Right lung (tissue), 5 donors: ENCODE measurements around the gene E2F1. TPM values are rescaled to one million over a fixed set of nuclear protein-coding genes. Genes with fewer than 3 reads are reported as not detected.

Experiments
- DNase-seq, 2 donors: peaks; one replicate each; pipeline ENCODE4 v3.0.0-alpha.2; 2013
- polyA plus RNA-seq, 5 donors: library from polyadenylated mRNA; unstranded; fragments of 120-200 nt; gene quantifications; one replicate each; pipeline versions ENCODE4 v1.2.1 to v1.2.3, GENCODE V29; 2013; ENCODE audit warnings: inconsistent platforms in 1 of 5, low replicate concordance in 1 of 5; ENCODE audit not compliant: insufficient read length in 5 of 5, insufficient read depth in 1 of 5

The E2F1 gene
- polyA plus RNA-seq, 5 donors = 13.1 to 19.0 (median 14.5) TPM

DNA sequence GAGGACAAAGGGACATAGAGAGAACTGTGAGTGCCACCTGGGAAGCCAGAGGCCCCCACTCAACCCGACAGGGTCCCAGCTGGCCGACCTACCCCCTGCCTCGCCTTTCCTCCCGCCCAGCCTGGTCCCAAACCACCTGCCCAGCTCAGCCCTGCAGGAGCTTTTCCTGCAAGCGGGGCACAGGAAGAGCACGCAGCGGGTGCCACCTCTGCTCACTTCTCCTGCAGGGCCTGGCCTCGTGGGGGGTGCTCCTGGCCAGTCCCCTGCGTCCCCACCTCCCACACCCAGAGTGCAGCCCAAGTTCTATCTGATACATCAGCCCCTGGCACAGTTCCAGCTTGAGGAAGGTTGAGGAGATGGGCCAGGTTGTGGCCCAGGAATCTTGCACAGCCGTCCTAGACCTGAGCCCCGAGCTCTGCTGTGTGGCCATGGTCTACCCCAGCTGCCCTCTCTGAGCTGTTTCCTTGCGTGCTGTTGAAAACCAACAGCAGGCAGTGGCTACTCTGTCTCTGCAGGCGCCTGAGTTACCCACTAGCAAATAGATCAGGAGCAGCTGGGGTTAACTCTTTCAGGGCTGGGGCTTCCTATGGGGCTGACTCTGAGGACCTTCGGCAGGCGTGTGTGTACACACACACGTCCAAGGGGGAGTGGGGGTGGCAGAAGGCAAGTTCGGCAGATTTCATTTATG lies 13.6 kb downstream of the E2F1 start:
- DNase-seq = no peak

DNA sequence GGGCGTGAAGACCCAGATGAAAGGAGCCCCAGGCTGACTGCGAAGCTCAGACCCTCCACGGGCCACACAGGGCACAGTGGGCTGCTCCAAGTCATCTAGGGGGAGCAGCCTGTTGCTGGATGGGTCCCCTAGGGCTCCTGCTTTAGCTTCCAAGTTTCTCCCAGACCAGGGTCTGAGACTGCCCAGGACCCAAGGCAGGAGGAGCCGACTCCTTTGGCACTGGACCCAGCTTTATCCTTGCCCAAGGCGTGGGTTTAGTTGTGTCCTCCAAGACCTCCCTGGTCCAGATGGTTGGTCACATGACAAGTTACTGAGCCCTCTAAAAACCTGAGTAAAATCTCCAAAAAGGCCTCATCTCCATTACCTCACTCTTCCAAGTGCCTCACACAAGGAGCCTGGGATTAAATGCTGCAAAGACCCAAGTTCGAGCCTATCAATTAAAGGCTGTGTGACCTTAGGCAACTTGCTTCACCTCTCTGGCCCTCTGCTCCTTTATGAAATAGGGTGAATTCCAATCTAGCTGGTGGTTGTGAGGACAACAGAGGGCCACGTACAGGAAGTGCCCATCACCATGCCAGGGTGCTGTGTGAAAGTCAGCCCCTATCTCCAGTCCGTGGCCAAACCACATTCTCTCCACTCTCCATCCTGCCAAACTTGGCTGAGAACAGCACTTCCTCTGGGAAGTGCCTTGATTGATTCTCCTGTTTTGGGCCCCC lies 14.5 kb downstream of the E2F1 start:
- no peak for DNase-seq

DNA sequence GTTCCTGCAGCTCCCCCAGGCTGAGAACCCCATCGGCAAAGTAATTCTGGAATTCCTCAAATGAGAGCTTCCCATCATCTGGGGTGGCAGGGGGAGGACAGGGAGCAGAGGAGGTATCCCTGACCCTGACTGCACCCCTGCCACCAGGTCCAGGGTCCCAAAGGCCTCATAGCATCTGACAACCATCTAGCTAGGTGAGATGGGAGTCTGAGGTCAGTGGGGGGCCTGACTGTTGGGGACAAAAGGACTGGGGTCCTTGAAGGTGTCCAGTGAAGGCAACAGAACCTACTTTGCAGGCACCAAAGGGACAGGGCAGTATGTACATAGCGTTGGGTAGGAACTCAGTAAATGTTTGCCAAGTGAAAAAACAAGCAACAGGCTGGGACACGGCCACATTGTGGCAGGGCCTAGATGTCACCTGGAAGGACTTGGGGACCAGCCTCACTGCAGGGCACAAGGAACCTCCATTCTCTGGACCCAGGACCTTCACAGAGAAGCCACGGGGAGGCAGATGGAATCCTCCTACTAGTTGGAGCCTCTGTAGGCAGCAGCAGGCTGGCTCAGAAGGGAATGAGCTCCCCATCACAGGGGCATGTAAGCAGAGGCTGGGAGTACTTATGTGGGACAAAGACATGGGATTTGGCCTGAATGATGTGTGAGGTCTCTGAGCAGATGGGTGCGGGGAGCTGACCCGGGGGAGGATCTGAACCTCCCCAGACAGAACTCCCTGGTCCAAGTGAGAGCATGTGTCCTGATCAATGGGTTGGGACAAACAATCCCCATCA lies 15.3 kb downstream of the E2F1 start:
- no peak for DNase-seq

DNA sequence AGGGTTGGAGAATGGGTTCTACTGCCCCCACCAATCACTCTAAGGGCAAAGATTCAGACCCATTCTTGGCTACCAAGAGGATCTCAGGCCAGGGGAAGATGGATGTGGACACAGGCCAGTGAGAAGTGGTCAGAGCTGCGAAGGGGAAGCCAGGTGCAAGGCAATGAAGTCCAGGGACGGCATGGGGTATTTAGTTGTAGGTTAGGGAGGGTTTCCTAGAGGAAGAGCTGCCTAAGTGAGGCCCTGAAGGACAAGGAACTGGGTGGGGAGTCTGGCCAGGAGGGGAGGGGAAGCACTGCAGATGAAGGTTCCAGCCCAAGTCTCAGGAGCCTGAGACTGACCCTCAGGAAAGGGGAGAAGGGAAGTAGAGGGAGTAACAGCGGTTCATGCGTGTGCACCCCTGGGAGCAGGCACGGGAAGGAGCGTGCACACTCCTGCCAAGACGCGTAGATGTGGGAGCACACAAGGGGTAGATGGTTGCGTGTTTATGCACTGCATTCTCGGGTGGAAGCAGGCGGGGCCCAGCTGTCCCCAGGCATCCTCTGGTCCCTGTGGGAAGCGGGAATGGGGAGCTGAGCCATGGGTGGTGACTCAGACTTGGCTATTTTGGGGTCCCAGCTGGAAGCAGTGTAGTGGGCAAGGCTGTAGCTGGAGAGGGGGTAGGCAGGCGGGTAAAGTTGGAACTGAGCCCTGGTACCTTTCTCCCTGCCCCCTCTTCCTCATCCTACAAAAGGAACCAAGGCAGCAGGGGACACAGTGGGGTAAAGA lies 16.1 kb downstream of the E2F1 start:
- DNase-seq = no peak

DNA sequence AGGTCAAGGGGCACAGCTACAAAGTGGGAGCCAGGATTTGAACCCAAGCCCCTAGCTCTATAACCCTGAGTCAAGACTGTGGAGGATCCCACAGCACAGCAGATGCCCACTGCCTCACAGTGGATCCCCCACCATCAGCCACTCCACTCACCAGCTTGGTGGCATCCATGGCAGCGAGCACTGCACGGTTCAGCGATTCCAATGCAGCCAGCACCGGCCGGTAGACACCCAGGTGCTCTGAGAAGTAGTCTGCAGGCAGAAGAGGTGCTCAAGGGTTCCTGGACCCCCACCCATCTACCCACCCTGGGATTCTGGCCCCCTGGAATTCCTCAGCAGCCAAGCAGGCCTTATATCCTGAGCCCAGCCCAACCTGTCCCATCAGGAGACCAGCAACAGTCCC lies 17.0 kb downstream of the E2F1 start:
- DNase-seq = no peak

DNA sequence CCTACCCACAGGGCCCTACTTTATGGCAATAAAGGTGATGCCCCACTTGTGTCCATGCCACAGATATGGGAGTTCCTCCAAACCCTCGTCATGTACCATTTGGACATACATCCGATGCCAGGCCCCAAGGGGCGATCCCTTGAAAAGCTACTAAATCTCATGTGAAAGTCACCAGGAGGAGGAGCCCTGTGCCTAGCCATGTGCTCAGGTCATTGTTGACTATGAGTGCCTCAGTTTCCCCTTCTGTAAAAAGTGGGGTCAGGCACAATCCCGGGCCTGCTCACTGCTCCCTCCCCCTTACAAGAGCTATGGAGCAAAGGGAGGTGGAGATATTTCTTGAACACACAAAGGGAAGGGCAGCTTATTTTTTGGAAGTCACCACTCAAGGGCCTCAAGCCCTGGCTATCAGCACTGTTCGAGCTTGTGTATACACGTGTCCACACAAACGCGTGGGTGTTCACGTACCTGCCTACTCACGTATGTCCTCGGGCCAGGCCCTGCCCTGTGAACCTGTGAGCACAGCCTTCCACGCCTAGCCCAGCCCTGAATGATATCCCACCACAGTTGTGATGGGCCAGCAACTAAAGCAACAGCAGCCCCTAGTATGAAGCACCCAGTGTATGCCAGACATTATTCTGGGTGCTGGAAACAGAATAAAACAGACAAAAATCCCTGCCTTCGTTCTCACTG lies 17.6 kb downstream of the E2F1 start:
- no peak for DNase-seq

DNA sequence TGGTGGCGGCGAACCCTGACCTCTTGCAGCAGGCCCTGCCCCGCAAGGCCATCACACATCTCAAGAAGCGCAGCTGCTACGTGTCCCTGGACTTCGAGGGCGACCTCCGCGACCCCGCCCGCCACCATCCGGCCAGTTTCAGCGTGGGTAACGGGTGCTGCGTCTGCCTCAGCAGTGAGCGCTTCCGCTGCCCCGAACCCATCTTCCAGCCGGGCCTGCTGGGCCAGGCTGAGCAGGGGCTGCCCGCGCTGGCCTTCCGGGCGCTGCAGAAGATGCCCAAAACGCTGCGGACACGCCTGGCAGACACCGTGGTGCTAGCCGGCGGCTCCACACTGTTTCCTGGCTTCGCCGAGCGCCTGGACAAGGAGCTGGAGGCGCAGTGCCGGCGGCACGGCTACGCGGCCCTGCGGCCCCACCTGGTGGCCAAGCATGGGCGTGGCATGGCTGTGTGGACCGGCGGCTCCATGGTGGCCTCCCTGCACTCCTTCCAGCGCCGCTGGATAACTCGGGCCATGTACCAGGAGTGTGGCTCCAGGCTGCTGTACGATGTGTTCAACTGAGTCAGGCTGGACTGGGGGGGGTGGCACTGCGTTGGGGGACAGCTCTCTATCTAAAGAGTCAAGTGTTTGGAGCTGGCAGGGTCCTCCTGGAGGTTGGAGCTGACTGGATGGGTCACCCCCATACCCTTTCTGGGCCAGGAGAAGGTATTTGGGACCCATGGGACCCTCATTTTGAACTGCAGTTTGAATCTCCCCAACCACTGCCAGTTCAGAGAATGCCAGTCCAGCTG lies 18.3 kb downstream of the E2F1 start:
- DNase-seq = no peak

DNA sequence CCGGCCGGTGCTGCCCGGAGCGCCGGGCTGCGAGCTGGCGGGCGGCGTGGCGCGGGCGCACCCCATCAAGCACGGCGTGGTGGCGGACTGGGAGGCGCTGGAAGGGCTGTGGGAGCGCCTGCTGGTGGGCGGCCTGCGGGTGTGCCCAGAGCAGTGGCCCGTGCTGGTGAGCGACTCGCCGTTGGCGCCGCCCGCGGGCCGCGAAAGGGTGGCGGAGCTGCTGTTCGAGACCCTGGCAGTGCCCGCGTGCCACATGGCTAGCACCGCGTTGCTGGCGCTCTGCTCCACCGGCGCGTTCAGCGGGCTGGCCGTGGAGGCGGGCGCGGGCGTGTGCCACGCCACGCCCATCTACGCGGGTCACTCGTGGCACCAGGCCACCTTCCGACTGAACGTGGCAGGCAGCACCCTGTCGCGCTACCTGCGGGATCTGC lies 18.9 kb downstream of the E2F1 start:
- DNase-seq = no peak

DNA sequence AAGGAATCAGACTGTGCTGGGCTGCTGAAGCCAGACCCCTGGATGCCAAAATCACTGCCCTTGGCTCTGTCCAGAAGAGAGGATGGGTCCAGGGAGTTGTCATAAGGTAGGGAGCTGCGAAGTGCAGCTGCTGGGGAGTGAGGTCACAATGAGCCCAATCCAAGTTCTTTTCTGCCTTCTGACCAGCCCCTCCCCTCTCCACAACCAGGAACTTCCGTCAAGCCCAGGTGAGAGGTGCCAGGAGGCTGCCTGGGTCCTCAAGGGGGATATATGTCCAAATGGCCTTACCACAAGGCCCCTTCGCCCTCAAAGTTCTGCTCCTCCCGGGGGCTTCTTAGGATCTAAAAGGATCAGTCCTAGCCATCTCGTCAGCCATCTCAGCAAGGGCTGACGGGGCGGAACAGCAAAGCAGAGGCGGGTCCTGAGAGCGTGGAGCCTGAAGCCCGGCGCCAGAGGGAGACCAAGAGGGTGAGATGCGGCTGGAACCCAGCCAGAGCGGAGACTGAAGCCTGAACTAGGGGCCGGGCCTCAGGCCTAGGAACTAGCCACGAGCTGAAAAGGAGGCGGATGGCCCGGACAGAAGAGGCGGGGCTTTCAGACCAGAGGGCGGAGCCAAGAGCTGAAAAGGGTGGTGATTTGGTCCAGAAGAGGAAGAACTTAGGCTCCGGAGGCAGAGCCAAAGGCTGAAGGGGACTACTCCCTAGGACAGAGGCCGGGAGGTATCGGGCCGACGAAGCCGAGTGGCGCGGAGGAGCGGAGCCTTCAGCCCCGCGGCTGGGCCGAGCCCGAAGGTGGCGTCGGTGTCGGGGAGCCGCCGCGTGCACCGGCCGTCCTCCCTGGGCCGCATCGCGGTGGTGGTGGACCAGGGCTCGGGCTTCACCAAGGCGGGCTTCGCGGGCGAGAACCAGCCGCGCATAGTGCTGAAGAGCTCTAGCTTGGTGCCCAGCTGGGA lies 19.6 kb downstream of the E2F1 start, which contains the start of gene ACTL10:
ACTL10 (plus strand) TSS at position 651 of the 952 bp plus-strand sequence. CDS start 555 bp downstream, outside the sequence.
- peak; percentile 92 to 96 for DNase-seq

DNA sequence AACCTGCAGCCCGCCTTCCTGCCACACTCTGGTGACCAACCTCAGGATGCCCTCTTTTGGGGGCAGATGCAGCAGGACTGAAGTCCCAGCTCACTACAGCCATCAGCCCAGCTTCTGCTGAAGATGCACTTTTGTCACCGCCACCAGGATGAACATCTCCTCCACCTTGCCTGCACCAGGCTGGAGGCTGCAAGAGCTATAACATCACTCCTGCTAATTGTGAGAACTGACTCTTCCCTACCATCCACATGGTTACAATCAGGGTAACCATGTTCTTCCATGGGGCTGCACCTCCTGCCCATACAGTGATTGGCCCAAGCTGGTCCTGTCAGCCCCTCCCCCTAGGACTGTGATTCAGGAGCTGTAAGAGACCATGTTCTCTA lies 21.4 kb downstream of the E2F1 start:
- DNase-seq = no peak

DNA sequence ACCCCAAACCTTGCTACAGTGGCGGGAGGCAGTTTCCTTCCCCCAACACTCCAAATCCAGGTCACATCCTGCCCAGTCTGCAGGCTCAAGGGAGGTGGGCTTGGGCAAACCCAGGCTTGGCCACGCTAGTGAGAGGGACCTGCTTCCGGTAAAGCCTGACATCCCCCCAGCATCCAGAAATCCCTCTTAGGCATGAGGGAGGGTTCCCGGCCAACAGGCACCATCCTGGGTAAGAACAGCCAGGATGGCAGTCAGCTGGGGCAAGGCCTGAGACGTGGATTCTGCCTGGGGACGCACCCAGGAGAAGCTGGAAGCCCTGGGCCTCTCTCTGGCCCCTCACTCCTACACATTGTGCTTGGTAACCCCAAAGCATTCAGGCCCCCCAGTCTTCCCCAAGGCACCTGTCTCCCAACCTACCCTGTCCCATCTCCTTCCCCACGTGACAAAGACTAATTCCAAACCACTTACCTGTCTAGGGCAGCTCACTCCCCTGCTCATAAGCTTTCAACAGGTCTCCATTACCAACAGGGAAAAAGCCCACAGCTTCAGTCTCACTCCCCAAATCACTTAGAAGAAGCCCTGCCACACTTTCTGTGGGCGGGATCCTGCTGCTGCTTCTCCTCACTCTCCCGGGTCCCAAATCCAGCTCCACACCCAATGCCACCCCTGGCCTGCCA lies 22.0 kb downstream of the E2F1 start:
- no peak for DNase-seq

DNA sequence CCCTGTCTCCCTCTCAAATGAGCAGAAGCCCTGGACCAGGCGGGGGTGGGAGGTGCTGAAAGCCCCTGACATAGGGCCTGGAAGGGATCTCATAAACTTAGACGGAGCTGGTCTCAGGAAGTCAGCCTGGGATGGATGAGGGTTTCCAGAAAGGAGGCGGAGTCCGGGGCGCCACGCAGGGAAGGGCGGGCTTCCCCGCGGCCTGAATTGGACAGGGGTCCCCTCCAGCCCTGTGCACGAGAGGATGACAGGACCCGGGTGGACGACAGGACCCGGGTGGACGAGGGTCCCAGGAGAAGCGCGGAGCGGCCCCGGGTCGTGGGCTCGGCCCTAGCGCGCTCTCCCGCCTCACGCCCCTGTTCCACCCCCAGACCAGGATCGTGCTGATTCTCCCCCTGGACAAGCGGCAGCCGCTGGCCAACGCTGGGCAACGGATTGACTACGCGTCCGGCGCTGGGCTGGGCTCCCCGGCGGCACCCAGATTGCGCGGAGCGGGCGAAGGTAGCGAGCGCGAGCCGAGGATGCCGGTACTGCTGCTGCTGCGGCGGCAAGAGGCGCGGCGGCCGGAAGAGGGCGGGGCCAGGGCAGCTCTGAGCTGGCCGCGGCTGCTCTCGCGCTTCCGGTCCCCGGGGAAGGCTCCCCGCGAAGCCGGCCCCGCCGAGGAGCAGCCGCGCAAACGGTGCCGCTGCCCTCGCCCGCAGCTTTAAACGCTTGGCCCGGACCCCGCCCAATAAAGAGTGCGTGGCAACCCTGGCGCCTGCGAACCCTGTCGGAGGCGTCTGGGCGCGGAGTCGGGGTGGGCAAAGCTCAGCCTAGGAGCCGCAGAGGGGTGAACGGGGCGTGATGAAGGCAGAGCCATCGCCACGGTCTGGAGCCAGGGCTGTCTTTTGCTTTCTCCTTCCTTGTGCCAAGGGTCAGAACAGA lies 22.8 kb downstream of the E2F1 start:
- DNase-seq = peak; percentile 72 to 74

DNA sequence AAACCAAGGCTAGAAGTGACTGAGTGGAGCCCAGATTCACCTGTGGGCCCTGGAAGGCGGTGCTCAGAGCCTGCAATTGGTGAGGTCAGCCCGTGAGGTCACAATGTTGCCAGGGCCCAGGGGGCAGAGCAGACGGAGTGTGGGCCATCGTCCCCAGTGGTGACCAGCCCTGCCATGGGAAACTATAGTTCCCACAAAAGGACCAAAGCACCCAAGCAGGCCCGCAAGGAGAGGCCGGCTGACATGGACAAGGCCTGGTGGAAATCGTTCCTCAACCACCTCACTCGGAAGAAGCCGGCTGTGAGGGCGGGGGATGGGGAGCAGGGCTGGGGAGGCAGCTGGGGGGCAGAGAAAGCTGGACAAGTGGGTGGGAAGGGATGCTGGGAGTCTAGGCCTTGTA lies 24.0 kb downstream of the E2F1 start, which contains the start of gene C20orf144:
C20orf144 (plus strand) TSS at position 156 of the 400 bp plus-strand sequence; CDS start at position 175, 19 bp downstream.
- DNase-seq = no peak

DNA sequence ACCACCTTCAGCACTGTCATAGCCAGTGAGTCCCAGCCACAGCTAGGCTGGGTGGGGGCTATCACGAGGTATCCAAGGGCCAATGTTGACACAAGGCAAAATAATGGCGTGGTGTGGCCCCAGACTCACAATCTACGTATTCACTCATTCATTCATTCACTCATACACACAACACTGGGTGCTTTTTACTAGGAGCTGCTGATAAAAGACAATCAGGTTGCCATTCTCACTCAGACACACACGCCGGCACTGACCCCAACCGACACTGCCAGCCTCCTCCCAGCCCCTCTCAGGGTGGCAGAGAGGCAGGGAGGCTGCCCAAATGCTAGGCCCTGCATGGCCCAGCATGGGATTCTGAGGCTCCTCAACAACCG lies 25.5 kb downstream of the E2F1 start:
- DNase-seq = no peak

DNA sequence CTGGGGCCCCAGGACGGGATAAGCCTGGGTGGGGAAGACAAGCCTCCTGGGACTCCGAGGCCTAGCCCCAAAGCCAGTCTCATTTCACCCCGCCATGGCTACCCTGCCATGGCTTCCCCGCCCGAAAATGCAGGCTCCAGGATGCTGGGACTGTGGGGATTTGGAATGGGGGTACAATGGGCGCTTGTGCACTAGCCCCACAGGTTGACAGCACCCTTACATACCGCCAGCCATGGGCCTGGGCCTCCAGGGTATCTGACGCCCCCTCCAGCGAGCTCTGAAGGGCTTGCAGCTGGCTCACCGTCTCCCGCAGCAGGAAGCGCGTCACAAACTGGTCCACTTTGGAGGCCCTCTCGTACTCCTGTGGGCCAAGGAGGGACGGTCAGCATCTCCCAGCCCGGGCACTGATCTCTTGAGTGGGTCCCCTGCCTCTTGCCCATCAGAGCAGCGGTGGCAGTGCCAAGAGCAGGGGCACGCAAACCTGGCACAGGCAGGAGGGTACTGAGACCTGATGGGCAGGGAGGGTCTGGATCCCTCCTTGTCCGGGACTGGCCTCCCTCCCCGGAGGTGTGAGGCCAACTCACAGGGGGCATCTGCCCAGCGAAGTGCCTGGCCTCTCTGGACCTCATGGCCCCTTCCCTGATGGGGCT lies 26.0 kb downstream of the E2F1 start:
- no peak for DNase-seq

DNA sequence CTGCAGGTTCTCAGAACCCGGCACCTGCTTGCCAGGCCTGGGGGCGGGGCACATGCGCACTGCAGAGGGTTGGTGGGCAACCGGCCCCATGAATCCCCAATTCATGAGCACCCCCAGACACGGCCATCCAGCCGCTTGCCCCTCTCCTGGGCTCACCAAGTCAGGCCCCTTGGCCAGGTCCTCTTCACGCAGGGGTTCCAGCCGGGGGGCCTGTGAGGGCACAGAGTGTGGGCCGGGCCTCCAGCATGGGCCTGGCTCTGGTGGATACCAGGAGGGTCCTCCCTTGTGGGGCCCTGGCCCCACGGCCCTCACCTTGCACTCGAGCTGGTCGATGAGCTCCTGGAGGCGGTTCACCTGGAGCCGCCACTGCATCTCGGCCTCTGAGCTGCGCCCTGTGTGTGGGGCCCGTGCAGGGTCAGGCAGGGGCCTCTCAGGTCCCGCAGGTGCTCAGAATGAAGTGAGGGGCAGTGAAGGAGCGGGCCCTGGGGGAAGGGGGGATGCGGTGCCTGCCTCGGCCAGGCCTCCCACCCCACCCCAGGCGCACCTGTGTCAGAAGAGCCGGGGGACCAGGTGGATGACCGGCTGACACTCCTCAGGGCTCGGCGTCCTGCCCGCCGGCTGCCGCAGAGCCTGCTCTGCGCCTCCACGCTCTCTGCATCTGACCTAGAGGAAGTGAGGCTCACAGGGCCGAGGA lies 26.7 kb downstream of the E2F1 start:
- no peak for DNase-seq
